ENCODE results near the gene EHD2. TPM values are rescaled to one million over a fixed set of nuclear protein-coding genes. Genes with fewer than 3 reads are reported as not detected.

The EHD2 gene
- total RNA-seq: 62.0 and 74.1 TPM in 2 replicates

GRCh38 chr19:47713046-47714021 lies at the start of gene EHD2:
Gene EHD2, plus strand, starts transcription at chr19:47713422. Its CDS starts 3,191 bp downstream, at chr19:47716613.

GRCh38 chr19:47745010-47745901 lies 32.0 kb downstream of the EHD2 start, which contains the start of gene NOP53:
Gene NOP53, plus strand, starts transcription at chr19:47745546. Its CDS starts 14 bp downstream, at chr19:47745560.

GRCh38 chr19:47778049-47778953 lies 65.1 kb downstream of the EHD2 start, which contains the start of gene SELENOW:
Gene SELENOW, plus strand, starts transcription at chr19:47778703. Its CDS starts 83 bp downstream, at chr19:47778786.

Other genes starting within 250 kb of the EHD2 start
- gene SLC8A2, start 241.5 kb upstream of the EHD2 start, total RNA-seq: not detected in 2 replicates
- gene KPTN, start 229.2 kb upstream of the EHD2 start, total RNA-seq: 3.9 and 5.2 TPM in 2 replicates
- 64.6 and 126 TPM in 2 replicates for gene NAPA, start 198.4 kb upstream of the EHD2 start, total RNA-seq
- under 0.01 TPM in 1 of 2 replicates, not detected in the other for gene ZNF541, start 140.3 kb upstream of the EHD2 start, total RNA-seq
- 5.0 and 5.5 TPM in 2 replicates for gene BICRA, start 104.3 kb upstream of the EHD2 start, total RNA-seq
- 78.6 and 90.0 TPM in 2 replicates for gene NOP53, start 32.1 kb downstream of the EHD2 start, total RNA-seq
- gene SELENOW, start 65.3 kb downstream of the EHD2 start, total RNA-seq: 349 and 480 TPM in 2 replicates
- not detected in 2 replicates for gene TPRX1, start 91.1 kb downstream of the EHD2 start, total RNA-seq
- not detected in 2 replicates for gene CRX, start 108.5 kb downstream of the EHD2 start, total RNA-seq
- not detected in 2 replicates for gene TPRX2, start 145.8 kb downstream of the EHD2 start, total RNA-seq
- gene SULT2A1, start 172.9 kb downstream of the EHD2 start, total RNA-seq: not detected in 2 replicates

All from epithelial cell of umbilical artery (primary cell).